ENCODE results near the gene AGAP1.

The AGAP1 gene

GRCh38 chr2:235626658-235627057, 132.8 kb downstream of the AGAP1 start:
- in situ Hi-C loops (cut with MboI; ENCODE audit: low sequenced_read_pairs): no loop called here

DNA sequence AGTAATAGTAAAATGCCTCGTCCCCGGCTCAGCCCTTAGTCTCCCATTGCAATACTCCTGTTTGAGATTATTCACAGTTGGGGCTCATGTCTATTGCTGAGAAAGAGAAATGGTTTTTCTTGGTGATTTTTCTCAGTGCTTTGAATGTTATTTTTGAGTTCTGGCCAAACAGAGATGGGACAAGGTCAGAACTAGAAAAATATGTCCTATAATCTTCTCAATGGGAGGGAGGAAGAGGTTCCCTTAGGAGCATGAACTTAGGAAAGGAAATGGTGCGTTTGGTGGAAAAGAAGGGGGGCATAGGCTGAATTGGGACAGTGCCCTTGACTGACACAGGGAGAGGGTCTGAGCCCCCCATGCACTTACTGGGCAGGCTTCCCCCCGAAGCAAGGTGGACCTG, 133.8 kb downstream of the AGAP1 start:
- in situ Hi-C loops (cut with MboI; ENCODE audit: low sequenced_read_pairs): no loop called here

GRCh38 chr2:235630718-235631296, 137.0 kb downstream of the AGAP1 start:
- in situ Hi-C loops (cut with MboI; ENCODE audit: low sequenced_read_pairs): no loop called here

DNA sequence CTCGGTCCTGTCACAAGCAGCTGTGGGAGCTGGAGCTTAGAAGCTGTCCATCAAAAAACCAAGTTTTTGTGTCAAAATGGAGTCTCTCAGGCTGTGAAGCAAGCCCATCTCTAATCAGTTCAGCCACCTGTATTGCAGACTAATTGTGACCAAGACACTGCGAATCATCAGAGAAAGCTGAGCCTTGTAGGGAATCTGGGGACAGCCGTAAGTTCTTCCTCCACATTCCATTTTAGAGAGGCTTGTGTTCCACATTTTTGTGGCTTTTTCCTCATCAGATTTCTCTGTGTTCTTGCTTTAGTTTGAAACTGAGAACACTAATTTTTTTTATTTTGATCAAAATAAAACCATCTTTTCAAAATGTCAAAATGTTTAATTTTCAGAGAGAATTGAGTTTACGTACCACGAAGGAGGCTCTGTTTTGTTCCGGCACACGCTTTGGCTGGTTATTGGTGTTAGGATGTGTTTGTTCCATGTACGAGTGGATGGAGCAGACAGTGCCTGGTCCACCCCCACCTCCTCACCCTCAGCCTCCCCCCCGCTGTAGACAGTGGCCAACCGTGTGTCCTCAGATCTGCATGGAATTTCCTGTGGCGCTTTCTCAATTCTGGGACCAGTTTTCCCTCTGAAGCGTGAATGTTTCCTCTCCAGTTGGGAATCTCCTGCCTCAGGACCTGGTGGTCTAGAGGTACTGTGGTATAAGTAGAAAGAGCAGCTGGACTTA, 140.8 kb downstream of the AGAP1 start:
- in situ Hi-C loops (cut with MboI; ENCODE audit: low sequenced_read_pairs): no loop called here

DNA sequence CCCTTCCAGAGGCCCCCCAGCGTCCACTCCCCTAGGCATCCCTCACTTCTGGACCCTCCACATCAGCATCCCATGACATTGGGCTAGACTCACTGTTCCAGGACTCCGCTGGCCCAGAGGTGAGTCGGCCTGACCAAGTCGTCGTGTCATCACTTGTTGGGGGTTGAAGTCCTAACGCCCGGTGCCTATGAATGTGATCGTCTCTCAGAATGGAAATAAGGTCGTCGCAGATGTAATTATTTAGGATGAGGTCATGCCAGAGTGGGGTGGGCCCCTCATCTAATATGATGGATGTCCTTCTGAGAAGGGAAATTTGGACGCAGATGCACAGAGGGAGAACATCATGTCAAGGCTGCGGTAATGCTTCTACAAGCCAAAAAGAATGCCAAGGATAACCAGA, 142.7 kb downstream of the AGAP1 start:
- in situ Hi-C loops (cut with MboI; ENCODE audit: low sequenced_read_pairs): no loop called here

DNA sequence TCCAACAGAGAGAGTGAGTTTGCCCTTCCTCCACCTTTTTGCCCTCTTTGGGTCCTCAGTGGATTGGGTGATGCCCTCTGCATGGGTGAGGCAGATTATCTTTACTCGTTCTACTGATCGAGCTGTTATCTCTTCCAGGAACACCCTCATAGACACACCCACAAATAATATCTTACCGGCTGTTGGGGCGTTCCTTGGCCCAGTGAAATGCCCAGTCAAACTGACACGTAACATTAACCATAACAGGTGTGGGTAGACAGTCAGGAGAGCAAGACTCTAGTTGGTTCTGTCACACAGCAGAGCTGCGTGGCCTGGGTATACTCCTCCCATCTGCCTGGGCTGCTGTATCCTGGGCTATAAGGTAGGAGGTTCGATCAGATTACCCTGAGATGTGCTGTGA, 144.1 kb downstream of the AGAP1 start:
- in situ Hi-C loops (cut with MboI; ENCODE audit: low sequenced_read_pairs): no loop called here

GRCh38 chr2:235638541-235639427, 144.9 kb downstream of the AGAP1 start:
- in situ Hi-C loops (cut with MboI; ENCODE audit: low sequenced_read_pairs): no loop called here

DNA sequence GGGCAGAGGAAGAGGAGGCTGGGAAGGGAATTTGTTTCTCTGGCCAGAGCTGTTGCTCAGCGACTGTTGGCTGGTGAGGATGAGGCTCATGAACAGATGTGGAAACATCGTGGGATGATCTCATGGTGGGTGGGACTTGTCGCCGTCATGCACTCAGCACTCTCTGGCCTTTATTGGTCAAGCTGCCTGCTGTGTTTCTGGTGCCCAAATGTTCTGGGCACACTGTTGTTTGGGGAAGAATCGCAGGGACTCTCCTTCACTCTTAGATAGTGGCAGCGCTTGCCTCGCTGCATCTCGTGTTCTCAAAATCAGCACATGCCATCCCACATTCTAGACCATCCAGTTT, 145.6 kb downstream of the AGAP1 start:
- in situ Hi-C loops (cut with MboI; ENCODE audit: low sequenced_read_pairs): no loop called here

- in situ Hi-C loops (cut with MboI; ENCODE audit: low sequenced_read_pairs): no loop called here
Observed at GRCh38 chr2:235639885-235640284, 146.0 kb downstream of the AGAP1 start.

- in situ Hi-C loops (cut with MboI; ENCODE audit: low sequenced_read_pairs): no loop called here
Observed at GRCh38 chr2:235640377-235640776, 146.5 kb downstream of the AGAP1 start.

DNA sequence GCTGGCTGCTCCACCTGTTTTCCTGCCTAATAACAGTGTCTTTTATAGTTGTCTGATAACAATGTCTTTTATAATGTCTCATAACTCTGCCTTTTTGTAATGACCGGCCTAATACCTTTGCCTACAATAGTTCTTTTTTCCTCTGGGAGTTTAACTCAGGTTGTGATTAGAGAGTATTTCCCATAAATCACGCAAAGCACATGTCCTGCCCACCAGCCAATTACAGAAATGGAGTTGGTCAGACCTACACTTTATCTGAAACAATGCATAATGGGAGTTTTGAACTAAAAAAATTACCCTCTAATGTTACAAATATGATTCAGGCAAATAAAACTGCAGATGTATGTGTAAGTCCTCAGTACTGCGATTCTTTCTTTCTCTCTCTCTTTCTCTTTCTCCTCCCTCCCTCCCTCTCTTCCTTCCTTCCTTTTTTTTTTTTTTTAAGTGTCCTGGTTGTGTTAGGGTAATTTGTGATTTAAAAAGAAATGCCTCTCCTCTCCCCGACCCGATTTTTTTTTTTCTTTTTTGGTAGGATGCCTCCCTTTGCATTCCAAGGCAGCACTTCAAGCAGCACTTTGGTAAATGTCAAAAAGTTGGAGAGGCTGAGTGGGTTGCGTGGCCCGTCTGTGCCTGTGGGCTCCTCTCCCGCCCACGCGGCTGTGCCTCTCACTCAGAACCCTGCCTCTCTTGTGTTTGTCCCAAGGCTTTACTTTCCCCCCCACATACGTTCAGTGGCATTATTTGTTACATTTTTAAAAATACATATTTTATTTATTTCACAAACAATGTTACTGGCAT, 147.3 kb downstream of the AGAP1 start:
- in situ Hi-C loops (cut with MboI; ENCODE audit: low sequenced_read_pairs): no loop called here

DNA sequence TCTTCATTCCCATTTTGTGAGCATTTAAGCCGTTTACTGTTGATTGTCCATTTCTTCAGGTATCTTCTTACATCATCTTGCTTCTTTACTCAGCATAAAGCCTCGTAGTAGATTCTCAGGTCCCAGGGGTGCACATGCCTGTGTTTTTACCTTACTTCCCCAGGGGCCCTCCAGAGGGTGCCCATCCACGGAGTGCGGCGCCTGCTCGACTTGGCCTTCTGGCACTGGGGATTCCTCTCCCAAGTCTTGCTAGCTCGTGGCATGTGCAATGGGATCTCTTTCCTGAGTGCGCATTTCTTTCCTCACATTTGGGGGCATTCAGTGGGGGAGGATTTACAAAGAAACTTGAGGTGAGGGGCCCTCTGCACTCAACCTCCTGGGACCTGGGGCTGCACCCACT, 148.1 kb downstream of the AGAP1 start:
- in situ Hi-C loops (cut with MboI; ENCODE audit: low sequenced_read_pairs): no loop called here

GRCh38 chr2:235642446-235643098, 148.7 kb downstream of the AGAP1 start:
- in situ Hi-C loops (cut with MboI; ENCODE audit: low sequenced_read_pairs): no loop called here

DNA sequence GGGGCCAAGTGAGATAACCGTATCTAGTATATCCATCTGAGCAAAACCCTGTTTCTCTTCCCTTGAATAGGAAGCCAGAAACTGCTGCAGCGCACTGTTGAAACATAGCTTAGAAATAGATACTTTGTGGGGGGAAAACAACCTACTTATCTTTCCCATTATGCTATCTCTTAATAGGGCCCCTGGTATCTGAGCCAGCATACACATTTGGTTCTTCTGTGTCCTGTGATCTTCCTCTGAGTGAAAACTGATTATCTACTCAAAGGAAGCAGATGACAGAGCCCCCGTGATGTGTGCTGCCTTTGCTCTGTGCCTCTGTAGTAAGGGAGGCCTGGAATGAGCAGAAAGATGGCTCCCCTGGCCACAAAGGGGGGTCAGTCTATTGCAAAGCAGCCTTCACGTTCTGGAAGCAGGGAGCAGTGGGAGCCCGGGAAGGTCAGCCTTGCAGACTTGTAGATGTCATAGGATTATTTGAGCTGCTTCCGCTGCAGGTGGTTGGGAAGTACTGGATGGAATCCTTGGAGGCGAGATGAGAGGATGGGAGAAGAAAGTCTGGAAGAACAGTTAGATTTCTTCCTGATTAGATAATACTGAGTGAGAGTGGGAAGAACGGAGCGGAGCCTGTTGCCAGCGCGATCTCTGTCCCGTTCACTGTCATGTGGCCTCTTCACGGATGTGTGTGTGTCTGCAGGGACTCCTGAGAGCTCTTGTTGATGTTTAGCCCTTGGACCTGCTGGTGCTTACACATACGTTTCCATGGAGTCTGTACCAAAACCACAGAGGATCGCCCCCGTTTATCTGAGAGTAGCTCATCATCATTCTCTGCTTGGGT, 150.1 kb downstream of the AGAP1 start:
- in situ Hi-C loops (cut with MboI; ENCODE audit: low sequenced_read_pairs): no loop called here

DNA sequence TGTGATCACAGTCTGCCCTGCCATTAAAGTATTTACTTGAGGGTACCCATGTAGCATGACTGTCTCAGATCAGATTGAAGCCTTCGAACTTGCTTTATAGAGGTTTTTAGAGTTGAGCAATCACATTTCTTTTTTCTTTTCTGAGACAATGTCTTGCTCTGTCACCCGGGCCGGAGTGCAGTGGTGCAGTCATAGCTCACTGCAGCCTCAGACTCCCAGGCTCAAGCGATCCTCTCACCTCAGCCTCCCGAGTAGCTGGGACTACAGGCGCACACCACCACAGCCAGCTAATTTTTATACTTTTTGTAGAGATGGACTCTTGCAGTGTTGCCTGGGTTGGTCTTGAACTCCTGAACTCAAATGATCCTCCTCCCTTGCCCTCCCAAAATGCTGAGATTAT, 153.4 kb downstream of the AGAP1 start:
- in situ Hi-C loops (cut with MboI; ENCODE audit: low sequenced_read_pairs): no loop called here

- in situ Hi-C loops (cut with MboI; ENCODE audit: low sequenced_read_pairs): no loop called here
Observed at GRCh38 chr2:235647877-235648276, 154.0 kb downstream of the AGAP1 start.

DNA sequence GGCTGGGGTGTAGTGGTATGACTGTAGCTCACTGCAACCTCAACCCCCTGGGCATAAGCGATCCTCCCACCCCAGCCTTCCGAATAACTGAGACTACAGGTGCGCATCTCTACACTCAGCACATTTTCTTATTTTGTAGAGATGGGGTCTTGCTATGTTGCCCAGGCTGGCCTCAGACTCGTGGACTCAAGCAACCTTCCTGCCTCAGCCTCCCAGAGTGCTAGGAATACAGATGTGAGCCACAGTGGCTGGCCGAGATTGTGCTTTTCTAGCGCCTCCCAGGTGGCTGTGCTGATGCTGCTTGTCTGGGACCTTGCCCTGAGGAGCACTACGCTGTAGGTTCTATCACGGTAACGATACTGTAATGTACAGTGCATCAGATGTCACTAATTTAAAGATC, 155.6 kb downstream of the AGAP1 start:
- in situ Hi-C loops (cut with MboI; ENCODE audit: low sequenced_read_pairs): no loop called here

- in situ Hi-C loops (cut with MboI; ENCODE audit: low sequenced_read_pairs): no loop called here
Observed at GRCh38 chr2:235651643-235652042, 157.8 kb downstream of the AGAP1 start.

- in situ Hi-C loops (cut with MboI; ENCODE audit: low sequenced_read_pairs): no loop called here
Observed at GRCh38 chr2:235654103-235654813, 160.4 kb downstream of the AGAP1 start.

All from hTERT RPE-1 (cell line).